Measurements from ENCODE around the gene TTC14. TPM values are rescaled to one million over a fixed set of nuclear protein-coding genes. Genes with fewer than 3 reads are reported as not detected.

TTC14 gene
- total and polyA plus RNA-seq, 2 of the 13 experiments (the other 11 are each of a cell fraction or from before 2014, with no cell fraction given), result 28.1 to 35.9 TPM

GRCh38 chr3:180601688-180602666 lies at the start of gene TTC14 (continued):
- TF ChIP-seq ZNF205 (CRISPR knock-in tag; IDR thresholded peaks at IDR 0.05) (no peak; the same call in 1 of the 2 replicates), NFE2L1 (CRISPR knock-in tag; IDR thresholded peaks at IDR 0.05; ENCODE audit: borderline replicate concordance) (no peak), HES4 (CRISPR knock-in tag; IDR thresholded peaks at IDR 0.05; ENCODE audit: borderline replicate concordance) (0 out of 2 replicates have a peak, but pooled peaks have one; percentile 23), KLF9 (CRISPR knock-in tag; IDR thresholded peaks at IDR 0.05; ENCODE audit: low read depth) (no peak), ZNF839 (CRISPR knock-in tag; IDR thresholded peaks at IDR 0.05; ENCODE audit: borderline replicate concordance) (peak; percentile 91; the same call in 1 of the 2 replicates), USF2 (IDR thresholded peaks at IDR 0.05; ENCODE audit: low read depth, low read length) (no peak), USF2 (CRISPR knock-in tag; IDR thresholded peaks at IDR 0.05; ENCODE audit: borderline replicate concordance) (no peak), ZBTB38 (CRISPR knock-in tag; IDR thresholded peaks at IDR 0.05) (peak; percentile 83; the same call in 1 of the 2 replicates), ZNF619 (CRISPR knock-in tag; IDR thresholded peaks at IDR 0.05) (no peak; the same call in 1 of the 2 replicates), ELF3 (CRISPR knock-in tag; IDR thresholded peaks at IDR 0.05) (peak; percentile 98), ZNF605 (CRISPR knock-in tag; IDR thresholded peaks at IDR 0.05) (peak; percentile 89), ZNF780A (CRISPR knock-in tag; IDR thresholded peaks at IDR 0.05) (no peak), KAT8 (CRISPR knock-in tag; IDR thresholded peaks at IDR 0.05) (peak; percentile 100), ZGPAT (CRISPR knock-in tag; IDR thresholded peaks at IDR 0.05) (peak; percentile 80; the same call in 1 of the 2 replicates), TEAD3 (CRISPR knock-in tag; optimal IDR thresholded peaks at IDR 0.05; ENCODE audit: borderline replicate concordance) (peak; percentile 24)
- TF ChIP-seq, protein P1, sequence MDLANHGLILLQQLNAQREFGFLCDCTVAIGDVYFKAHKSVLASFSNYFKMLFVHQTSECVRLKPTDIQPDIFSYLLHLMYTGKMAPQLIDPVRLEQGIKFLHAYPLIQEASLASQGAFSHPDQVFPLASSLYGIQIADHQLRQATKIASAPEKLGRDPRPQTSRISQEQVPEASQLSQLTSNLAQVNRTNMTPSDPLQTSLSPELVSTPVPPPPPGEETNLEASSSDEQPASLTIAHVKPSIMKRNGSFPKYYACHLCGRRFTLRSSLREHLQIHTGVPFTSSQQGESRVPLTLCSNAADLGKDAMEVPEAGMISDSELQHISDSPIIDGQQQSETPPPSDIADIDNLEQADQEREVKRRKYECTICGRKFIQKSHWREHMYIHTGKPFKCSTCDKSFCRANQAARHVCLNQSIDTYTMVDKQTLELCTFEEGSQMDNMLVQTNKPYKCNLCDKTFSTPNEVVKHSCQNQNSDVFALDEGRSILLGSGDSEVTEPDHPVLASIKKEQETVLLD (CRISPR knock-in tag; IDR thresholded peaks at IDR 0.05; ENCODE audit: low read depth), result peak; percentile 76; the same call in 1 of the 2 replicates
- TF ChIP-seq, protein P2, sequence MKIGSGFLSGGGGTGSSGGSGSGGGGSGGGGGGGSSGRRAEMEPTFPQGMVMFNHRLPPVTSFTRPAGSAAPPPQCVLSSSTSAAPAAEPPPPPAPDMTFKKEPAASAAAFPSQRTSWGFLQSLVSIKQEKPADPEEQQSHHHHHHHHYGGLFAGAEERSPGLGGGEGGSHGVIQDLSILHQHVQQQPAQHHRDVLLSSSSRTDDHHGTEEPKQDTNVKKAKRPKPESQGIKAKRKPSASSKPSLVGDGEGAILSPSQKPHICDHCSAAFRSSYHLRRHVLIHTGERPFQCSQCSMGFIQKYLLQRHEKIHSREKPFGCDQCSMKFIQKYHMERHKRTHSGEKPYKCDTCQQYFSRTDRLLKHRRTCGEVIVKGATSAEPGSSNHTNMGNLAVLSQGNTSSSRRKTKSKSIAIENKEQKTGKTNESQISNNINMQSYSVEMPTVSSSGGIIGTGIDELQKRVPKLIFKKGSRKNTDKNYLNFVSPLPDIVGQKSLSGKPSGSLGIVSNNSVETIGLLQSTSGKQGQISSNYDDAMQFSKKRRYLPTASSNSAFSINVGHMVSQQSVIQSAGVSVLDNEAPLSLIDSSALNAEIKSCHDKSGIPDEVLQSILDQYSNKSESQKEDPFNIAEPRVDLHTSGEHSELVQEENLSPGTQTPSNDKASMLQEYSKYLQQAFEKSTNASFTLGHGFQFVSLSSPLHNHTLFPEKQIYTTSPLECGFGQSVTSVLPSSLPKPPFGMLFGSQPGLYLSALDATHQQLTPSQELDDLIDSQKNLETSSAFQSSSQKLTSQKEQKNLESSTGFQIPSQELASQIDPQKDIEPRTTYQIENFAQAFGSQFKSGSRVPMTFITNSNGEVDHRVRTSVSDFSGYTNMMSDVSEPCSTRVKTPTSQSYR (CRISPR knock-in tag; IDR thresholded peaks at IDR 0.05; ENCODE audit: borderline replicate concordance), result no peak; the same call in 1 of the 2 replicates

All from HepG2 (cell line).